H9 (cell line): ENCODE data around the gene CTNNAL1. TPM values are rescaled to one million over a fixed set of nuclear protein-coding genes. Genes with fewer than 3 reads are reported as not detected.

ENCODE experiments used
- DNase-seq: peaks from one replicate; pipeline ENCODE4 v3.0.0-alpha.2; 2017
- H2AFZ ChIP-seq: one replicate; pipeline ENCODE4 v1.6.1; 2013; ENCODE audit warnings: mild to moderate bottlenecking, low read length, control low read depth, moderate library complexity
- H2AK5ac ChIP-seq: 2 replicates; pipeline ENCODE4 v1.6.1; 2013; ENCODE audit warnings: low read length, control low read depth, mixed read lengths; ENCODE audit not compliant: insufficient read length
- H2BK120ac ChIP-seq: one replicate; pipeline ENCODE4 v1.6.1; 2013; ENCODE audit warnings: low read depth, mild to moderate bottlenecking, low read length, control low read depth, inconsistent platforms; ENCODE audit not compliant: poor library complexity, severe bottlenecking
- H2BK12ac ChIP-seq: 2 replicates; pipeline ENCODE4 v1.6.1; 2013; ENCODE audit warnings: low read length, control low read depth, mixed read lengths, low read depth; ENCODE audit not compliant: insufficient read length
- H2BK15ac ChIP-seq: 2 replicates; pipeline ENCODE4 v1.6.1; 2013; ENCODE audit warnings: low read depth, low read length, control low read depth
- H2BK20ac ChIP-seq: one replicate; pipeline ENCODE4 v1.6.1; 2013; ENCODE audit warnings: low read depth, mild to moderate bottlenecking, low read length, control low read depth, inconsistent platforms; ENCODE audit not compliant: poor library complexity, severe bottlenecking
- H2BK5ac ChIP-seq: 2 replicates; pipeline ENCODE4 v1.6.1; 2013; ENCODE audit warnings: low read length, control low read depth, mixed read lengths; ENCODE audit not compliant: insufficient read length
- H3K14ac ChIP-seq: 2 replicates; pipeline ENCODE4 v1.6.1; 2013; ENCODE audit warnings: low read length, control low read depth; ENCODE audit not compliant: insufficient read depth
- H3K18ac ChIP-seq: 2 replicates; pipeline ENCODE4 v1.6.1; 2013; ENCODE audit warnings: low read depth, mild to moderate bottlenecking, mixed read lengths, low read length, control low read depth; ENCODE audit not compliant: insufficient read length
- H3K23ac ChIP-seq: 2 replicates; pipeline ENCODE4 v1.6.1; 2013; ENCODE audit warnings: low read length, control low read depth, mixed read lengths, low read depth; ENCODE audit not compliant: insufficient read length
- H3K23me2 ChIP-seq: 2 replicates; pipeline ENCODE4 v1.6.1; 2013; ENCODE audit warnings: low read depth, mild to moderate bottlenecking, mixed read lengths, low read length, control low read depth; ENCODE audit not compliant: insufficient read length, poor library complexity, severe bottlenecking
- H3K27ac ChIP-seq: 2 replicates; pipeline ENCODE4 v1.5.1; 2013; ENCODE audit warnings: low read length, control low read depth, mixed read lengths, low read depth; ENCODE audit not compliant: insufficient read length
- H3K27me3 ChIP-seq: 2 replicates; pipeline ENCODE4 v1.6.1; 2013; ENCODE audit warnings: low read length, control low read depth, inconsistent platforms; ENCODE audit not compliant: insufficient read depth
- H3K4ac ChIP-seq: 2 replicates; pipeline ENCODE4 v1.6.1; 2013; ENCODE audit warnings: low read depth, mild to moderate bottlenecking, control low read depth, inconsistent platforms, low read length, moderate library complexity
- H3K4me1 ChIP-seq: 2 replicates; pipeline ENCODE4 v1.6.1; 2013; ENCODE audit warnings: low read length, control low read depth, inconsistent platforms; ENCODE audit not compliant: insufficient read depth
- H3K4me2 ChIP-seq: 2 replicates; pipeline ENCODE4 v1.6.1; 2013; ENCODE audit warnings: low read length, control low read depth, mixed read lengths; ENCODE audit not compliant: insufficient read length, insufficient read depth
- H3K56ac ChIP-seq: 2 replicates; pipeline ENCODE4 v1.6.1; 2013; ENCODE audit warnings: low read depth, mild to moderate bottlenecking, mixed read lengths, low read length, control low read depth; ENCODE audit not compliant: insufficient read length
- H3K79me1 ChIP-seq: 2 replicates; pipeline ENCODE4 v1.6.1; 2013; ENCODE audit warnings: low read depth, mild to moderate bottlenecking, moderate library complexity, low read length, control low read depth, inconsistent platforms; ENCODE audit not compliant: insufficient read depth, poor library complexity, severe bottlenecking
- H3K79me2 ChIP-seq: 2 replicates; pipeline ENCODE4 v1.6.1; 2013; ENCODE audit warnings: low read length, control low read depth, inconsistent platforms; ENCODE audit not compliant: insufficient read depth
- H3K9ac ChIP-seq: 2 replicates; pipeline ENCODE4 v1.6.1; 2013; ENCODE audit warnings: low read length, control low read depth, mixed read lengths; ENCODE audit not compliant: insufficient read length; ENCODE audit errors: extremely low read depth
- H3K9me3 ChIP-seq: one replicate; pipeline ENCODE4 v1.6.1; 2013; ENCODE audit warnings: low read depth, low read length, inconsistent platforms; ENCODE audit not compliant: control insufficient read depth
- H3T11ph ChIP-seq: one replicate; pipeline ENCODE4 v1.6.1; 2013; ENCODE audit warnings: mild to moderate bottlenecking, low read length, control low read depth, inconsistent platforms
- H4K20me1 ChIP-seq: one replicate; pipeline ENCODE4 v1.6.1; 2013; ENCODE audit not compliant: control insufficient read depth, insufficient read length, insufficient read depth
- H4K5ac ChIP-seq: 2 replicates; pipeline ENCODE4 v1.6.1; 2013; ENCODE audit warnings: low read depth, mild to moderate bottlenecking, mixed read lengths, low read length, control low read depth; ENCODE audit not compliant: insufficient read length
- H4K8ac ChIP-seq: replicated peaks from 2 replicates; pipeline ENCODE4 v1.6.1; 2013; ENCODE audit warnings: low read length, control low read depth, mixed read lengths, low read depth; ENCODE audit not compliant: insufficient read length
- H4K91ac ChIP-seq: 2 replicates; pipeline ENCODE4 v1.6.1; 2013; ENCODE audit warnings: low read depth, mild to moderate bottlenecking, moderate library complexity, mixed read lengths, low read length, control low read depth; ENCODE audit not compliant: insufficient read length
- H3K27ac Mint-ChIP-seq, 3 experiments: 2 replicates in 2 of 3; 3 replicates in 1 of 3; pipeline ENCODE4 v1.8.0; 2020 to 2021; ENCODE audit warnings: mixed read lengths in 3 of 3, mild to moderate bottlenecking in 1 of 3, moderate library complexity in 1 of 3
- H3K27me3 Mint-ChIP-seq: 2 replicates; pipeline ENCODE4 v1.8.0; 2021; ENCODE audit warnings: low read depth, mild to moderate bottlenecking, moderate library complexity, mixed read lengths
- H3K36me3 Mint-ChIP-seq, 3 experiments: 2 replicates in 2 of 3; 3 replicates in 1 of 3; pipeline ENCODE4 v1.8.0; 2020 to 2021; ENCODE audit warnings: low read depth in 3 of 3, mixed read lengths in 3 of 3; ENCODE audit not compliant: insufficient read depth in 1 of 3
- H3K4me1 Mint-ChIP-seq, 2 experiments: 2 replicates each; pipeline ENCODE4 v1.8.0; 2020; ENCODE audit warnings: mixed read lengths in 2 of 2
- H3K4me3 Mint-ChIP-seq, 2 experiments: 2 replicates in 1 of 2; 3 replicates in 1 of 2; pipeline ENCODE4 v1.8.0; 2020 to 2021; ENCODE audit warnings: mild to moderate bottlenecking in 2 of 2, mixed read lengths in 2 of 2, moderate library complexity in 1 of 2
- H3K9me3 Mint-ChIP-seq, 2 experiments: 2 replicates in 1 of 2; 3 replicates in 1 of 2; pipeline ENCODE4 v1.8.0; 2020; ENCODE audit warnings: mild to moderate bottlenecking in 2 of 2, mixed read lengths in 2 of 2, moderate library complexity in 1 of 2
- WGBS: extraction: QIAGEN DNeasy Blood & Tissue Kit; methylation state at CpG from one replicate; pipeline ENCODE4 v1.1.7; 2013; ENCODE audit warnings: missing lambda C conversion rate, low lambda C conversion rate, mixed read lengths; ENCODE audit not compliant: insufficient read length; ENCODE audit errors: extremely low coverage; 5-methylcytosine and 5-hydroxymethylcytosine counted together
- total RNA-seq: library from RNA; stranded (reverse); gene quantifications from 2 replicates; pipeline ENCODE4 v1.2.1, GENCODE V29; 2021
- TF ChIP-seq, protein P1 (sequence below): fragments of 200-600 bp; sonication (generic); conservative IDR thresholded peaks from 3 replicates; pipeline ENCODE4 v1.8.0; 2021; ENCODE audit warnings: antibody characterized with exemption, mild to moderate bottlenecking

The CTNNAL1 gene
- total RNA-seq, 1 experiment from 2014 or later, result 52.9 TPM

DNA sequence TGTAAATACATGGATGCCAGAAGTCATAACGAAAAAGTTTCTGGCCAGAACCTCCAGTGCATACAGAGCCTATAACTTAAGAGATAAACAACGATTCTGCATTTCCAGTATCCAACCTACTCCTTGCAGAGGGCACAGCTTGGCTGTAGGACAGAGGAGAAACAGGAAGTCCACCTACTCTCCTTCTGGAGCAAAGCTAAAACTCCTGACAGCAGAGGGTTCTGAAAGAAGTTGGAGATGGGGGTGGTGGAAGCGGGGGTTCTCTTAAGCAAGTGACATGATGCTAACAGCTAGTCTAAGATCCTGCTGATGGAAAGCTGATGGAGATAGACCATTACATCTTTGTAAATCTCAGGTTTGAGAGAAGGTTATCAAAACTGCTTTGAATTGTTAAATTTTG lies 35.5 kb upstream of the CTNNAL1 start:
- no peak overlapping the region for H2BK15ac ChIP-seq
- no peak overlapping the region for H3K4ac ChIP-seq
- no peak overlapping the region for H2BK120ac ChIP-seq
- H3K9me3 ChIP-seq, result no peaks in the 10 kb centered on the region
- H3K23me2 ChIP-seq, result no peaks in the 10 kb centered on the region
- no peak overlapping the region for H3K56ac ChIP-seq
- no peak overlapping the region for H2AK5ac ChIP-seq
- peaks cover 3% of the 10 kb centered on the region; the same call in 1 of the 2 replicates for H3K4me1 ChIP-seq
- no peaks in the 10 kb centered on the region for H4K20me1 ChIP-seq
- no peak overlapping the region for H2BK5ac ChIP-seq
- Mint-ChIP-seq H3K36me3 (peaks cover 37 to 82% (median 81%) of the 10 kb centered on the region in 3 experiments; a peak in 6 of 7 replicates), H3K27ac (no peak overlapping the region), H3K4me1 (peaks cover 4% of the 10 kb centered on the region in 2 experiments), H3K27me3 (no peaks in the 10 kb centered on the region), H3K4me3 (no peak overlapping the region), H3K9me3 (no peaks in the 10 kb centered on the region)
- no peak overlapping the region for H4K8ac ChIP-seq
- no peak overlapping the region for H2BK12ac ChIP-seq
- H3K79me1 ChIP-seq, result peaks cover 2% of the 10 kb centered on the region
- no peak overlapping the region for H4K91ac ChIP-seq
- H3K14ac ChIP-seq, result no peak overlapping the region
- no peak overlapping the region for H3K4me2 ChIP-seq
- H4K5ac ChIP-seq, result no peak overlapping the region
- no CpG with 5 or more reads among the region's 3 CpGs for WGBS
- H3K9ac ChIP-seq, result no peak overlapping the region
- no peaks in the 10 kb centered on the region for H3K27me3 ChIP-seq
- no peak overlapping the region for H3K18ac ChIP-seq
- no peak overlapping the region for H3K27ac ChIP-seq
- TF ChIP-seq, protein P1, sequence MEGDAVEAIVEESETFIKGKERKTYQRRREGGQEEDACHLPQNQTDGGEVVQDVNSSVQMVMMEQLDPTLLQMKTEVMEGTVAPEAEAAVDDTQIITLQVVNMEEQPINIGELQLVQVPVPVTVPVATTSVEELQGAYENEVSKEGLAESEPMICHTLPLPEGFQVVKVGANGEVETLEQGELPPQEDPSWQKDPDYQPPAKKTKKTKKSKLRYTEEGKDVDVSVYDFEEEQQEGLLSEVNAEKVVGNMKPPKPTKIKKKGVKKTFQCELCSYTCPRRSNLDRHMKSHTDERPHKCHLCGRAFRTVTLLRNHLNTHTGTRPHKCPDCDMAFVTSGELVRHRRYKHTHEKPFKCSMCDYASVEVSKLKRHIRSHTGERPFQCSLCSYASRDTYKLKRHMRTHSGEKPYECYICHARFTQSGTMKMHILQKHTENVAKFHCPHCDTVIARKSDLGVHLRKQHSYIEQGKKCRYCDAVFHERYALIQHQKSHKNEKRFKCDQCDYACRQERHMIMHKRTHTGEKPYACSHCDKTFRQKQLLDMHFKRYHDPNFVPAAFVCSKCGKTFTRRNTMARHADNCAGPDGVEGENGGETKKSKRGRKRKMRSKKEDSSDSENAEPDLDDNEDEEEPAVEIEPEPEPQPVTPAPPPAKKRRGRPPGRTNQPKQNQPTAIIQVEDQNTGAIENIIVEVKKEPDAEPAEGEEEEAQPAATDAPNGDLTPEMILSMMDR, result no peak
- no peak overlapping the region for H3K23ac ChIP-seq
- no peak overlapping the region for H3T11ph ChIP-seq
- no peaks in the 10 kb centered on the region for H3K79me2 ChIP-seq
- DNase-seq, result no peak
- H2AFZ ChIP-seq, result no peak overlapping the region
- H2BK20ac ChIP-seq, result no peak overlapping the region
